ENCODE measurements around the gene OPN1SW.

The OPN1SW gene

GRCh38 chr7:128757203-128757602, 18.4 kb downstream of the OPN1SW start:
- no peak for DNase-seq (ENCODE audit: low spot score)

- no peak for DNase-seq (ENCODE audit: low spot score)
Measured at GRCh38 chr7:128755819-128756476, 19.6 kb downstream of the OPN1SW start.

GRCh38 chr7:128755075-128755818, 20.3 kb downstream of the OPN1SW start:
- no peak for DNase-seq (ENCODE audit: low spot score)

- DNase-seq (ENCODE audit: low spot score) = no peak
Measured at GRCh38 chr7:128752251-128752650, 23.3 kb downstream of the OPN1SW start.

- DNase-seq (ENCODE audit: low spot score) = no peak
Measured at GRCh38 chr7:128747327-128748079, 28.1 kb downstream of the OPN1SW start.

- no peak for DNase-seq (ENCODE audit: low spot score)
Measured at GRCh38 chr7:128745706-128746105, 29.9 kb downstream of the OPN1SW start.

GRCh38 chr7:128744366-128744905, 31.2 kb downstream of the OPN1SW start:
- DNase-seq (ENCODE audit: low spot score) = peak; percentile 89

- peak; percentile 63 for DNase-seq (ENCODE audit: low spot score)
Measured at GRCh38 chr7:128743112-128743772, 32.4 kb downstream of the OPN1SW start.

- no peak for DNase-seq (ENCODE audit: low spot score)
Measured at GRCh38 chr7:128742206-128742605, 33.4 kb downstream of the OPN1SW start.

GRCh38 chr7:128741491-128741890, 34.1 kb downstream of the OPN1SW start:
- no peak for DNase-seq (ENCODE audit: low spot score)

- DNase-seq (ENCODE audit: low spot score) = no peak
Measured at GRCh38 chr7:128740996-128741395, 34.6 kb downstream of the OPN1SW start.

GRCh38 chr7:128739990-128740682, 35.5 kb downstream of the OPN1SW start:
- no peak for DNase-seq (ENCODE audit: low spot score)

- peak; percentile 100 for DNase-seq (ENCODE audit: low spot score)
Measured at GRCh38 chr7:128739048-128739962, 36.3 kb downstream of the OPN1SW start, which contains the start of gene CALU. Gene CALU, plus strand, starts transcription at chr7:128739359. Its CDS starts 9,225 bp downstream, at chr7:128748584.

GRCh38 chr7:128738570-128739047, 37.0 kb downstream of the OPN1SW start:
- DNase-seq (ENCODE audit: low spot score) = peak; percentile 61

GRCh38 chr7:128737867-128738385, 37.7 kb downstream of the OPN1SW start:
- DNase-seq (ENCODE audit: low spot score) = peak; percentile 68

GRCh38 chr7:128737441-128737840, 38.2 kb downstream of the OPN1SW start:
- no peak for DNase-seq (ENCODE audit: low spot score)

GRCh38 chr7:128735436-128735835, 40.2 kb downstream of the OPN1SW start:
- DNase-seq (ENCODE audit: low spot score) = no peak

GRCh38 chr7:128734890-128735289, 40.7 kb downstream of the OPN1SW start:
- no peak for DNase-seq (ENCODE audit: low spot score)

GRCh38 chr7:128733278-128733645, 42.3 kb downstream of the OPN1SW start:
- DNase-seq (ENCODE audit: low spot score) = no peak

All from COLO829 (cell line).